ENCODE data around the gene TRPV3.

- TF ChIP-seq, protein P1, sequence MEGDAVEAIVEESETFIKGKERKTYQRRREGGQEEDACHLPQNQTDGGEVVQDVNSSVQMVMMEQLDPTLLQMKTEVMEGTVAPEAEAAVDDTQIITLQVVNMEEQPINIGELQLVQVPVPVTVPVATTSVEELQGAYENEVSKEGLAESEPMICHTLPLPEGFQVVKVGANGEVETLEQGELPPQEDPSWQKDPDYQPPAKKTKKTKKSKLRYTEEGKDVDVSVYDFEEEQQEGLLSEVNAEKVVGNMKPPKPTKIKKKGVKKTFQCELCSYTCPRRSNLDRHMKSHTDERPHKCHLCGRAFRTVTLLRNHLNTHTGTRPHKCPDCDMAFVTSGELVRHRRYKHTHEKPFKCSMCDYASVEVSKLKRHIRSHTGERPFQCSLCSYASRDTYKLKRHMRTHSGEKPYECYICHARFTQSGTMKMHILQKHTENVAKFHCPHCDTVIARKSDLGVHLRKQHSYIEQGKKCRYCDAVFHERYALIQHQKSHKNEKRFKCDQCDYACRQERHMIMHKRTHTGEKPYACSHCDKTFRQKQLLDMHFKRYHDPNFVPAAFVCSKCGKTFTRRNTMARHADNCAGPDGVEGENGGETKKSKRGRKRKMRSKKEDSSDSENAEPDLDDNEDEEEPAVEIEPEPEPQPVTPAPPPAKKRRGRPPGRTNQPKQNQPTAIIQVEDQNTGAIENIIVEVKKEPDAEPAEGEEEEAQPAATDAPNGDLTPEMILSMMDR (IDR thresholded peaks at IDR 0.05; ENCODE audit: insufficient read depth, low read length, poor library complexity, severe bottlenecking) = no peak
- no peak for TF ChIP-seq EZH2phosphoT487 (conservative IDR thresholded peaks at IDR 0.05; ENCODE audit: low read length)
Observed at GRCh38 chr17:3571043-3571900, 13.7 kb upstream of the TRPV3 start.

Measured in SU-DHL-6 (cell line).